Measurements from ENCODE around the gene NR3C1. TPM values are rescaled to one million over a fixed set of nuclear protein-coding genes. Genes with fewer than 3 reads are reported as not detected.
"Not testable (repeated sequence)": the region's sequence is repeated elsewhere in the genome, so short reads cannot be mapped to it uniquely, and the experiment has no call there.

NR3C1 gene
- total RNA-seq, 4 donors from 2014 or later = 56.7 to 79.1 (median 64.4) TPM

DNA sequence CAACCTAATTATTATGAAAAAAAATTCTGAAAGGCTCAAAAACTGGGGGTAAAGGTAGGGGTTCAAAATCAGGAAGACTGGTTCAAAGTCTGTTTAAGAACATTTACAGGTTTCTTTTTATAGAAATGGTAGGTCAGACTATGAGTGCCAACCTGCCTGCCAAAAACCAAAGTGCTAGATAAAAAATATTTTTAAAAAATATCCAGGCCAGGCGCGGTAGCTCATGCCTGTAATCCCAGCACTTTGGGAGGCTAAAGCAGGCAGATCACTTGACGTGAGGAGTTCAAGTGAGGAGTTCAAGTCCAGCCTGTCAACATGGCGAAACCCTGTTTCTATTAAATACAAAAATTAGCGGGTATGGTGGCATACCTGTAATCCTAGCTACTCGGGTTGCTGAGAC lies 67.0 kb downstream of the NR3C1 start:
- no peak for ATAC-seq

GRCh38 chr5:143334903-143335302 lies 68.6 kb downstream of the NR3C1 start:
- Histone ChIP-seq H3K36me3 (no peaks in the 10 kb centered on the region), H3K4me3 (no peak overlapping the region), H3K27ac (peak overlapping the region; percentile 5 to 59 (median 42)), H3K27me3 (no peaks in the 10 kb centered on the region), H3K9me3 (no peaks in the 10 kb centered on the region), H3K4me1 (peaks cover 60 to 70% of the 10 kb centered on the region in 2 donors)
- ATAC-seq (no peak), DNase-seq (no peak)
- TF ChIP-seq POLR2A (IDR thresholded peaks at IDR 0.05) (no peak), CTCF (IDR thresholded peaks at IDR 0.05 in 4 of 5, conservative IDR thresholded peaks at IDR 0.05 in 1 of 5) (no peak)
- in situ Hi-C loops (cut with MboI; ENCODE audit: low sequenced_read_pairs in 4 of 4) (no loop called here), intact Hi-C loops (cut with DNase I; ENCODE audit: low total_unique reads) (no loop called here)

More for the DNA sequence above, 67.0 kb downstream of the NR3C1 start:
- DNase-seq = no peak
- TF ChIP-seq POLR2A (IDR thresholded peaks at IDR 0.05) (no peak), CTCF (IDR thresholded peaks at IDR 0.05 in 4 of 5, conservative IDR thresholded peaks at IDR 0.05 in 1 of 5) (no peak)
- no peaks in the 10 kb centered on the region for H3K9me3 ChIP-seq
- H3K27me3 ChIP-seq = no peaks in the 10 kb centered on the region
- intact Hi-C loops (cut with DNase I; ENCODE audit: low total_unique reads) (no loop called here), in situ Hi-C loops (cut with MboI; ENCODE audit: low sequenced_read_pairs in 4 of 4) (no loop called here)
- H3K4me3 ChIP-seq = no peak overlapping the region
- H3K36me3 ChIP-seq = no peaks in the 10 kb centered on the region
- peaks cover 60 to 75% of the 10 kb centered on the region in 2 donors for H3K4me1 ChIP-seq
- peak overlapping the region; percentile 30 to 59 (median 56) for H3K27ac ChIP-seq

DNA sequence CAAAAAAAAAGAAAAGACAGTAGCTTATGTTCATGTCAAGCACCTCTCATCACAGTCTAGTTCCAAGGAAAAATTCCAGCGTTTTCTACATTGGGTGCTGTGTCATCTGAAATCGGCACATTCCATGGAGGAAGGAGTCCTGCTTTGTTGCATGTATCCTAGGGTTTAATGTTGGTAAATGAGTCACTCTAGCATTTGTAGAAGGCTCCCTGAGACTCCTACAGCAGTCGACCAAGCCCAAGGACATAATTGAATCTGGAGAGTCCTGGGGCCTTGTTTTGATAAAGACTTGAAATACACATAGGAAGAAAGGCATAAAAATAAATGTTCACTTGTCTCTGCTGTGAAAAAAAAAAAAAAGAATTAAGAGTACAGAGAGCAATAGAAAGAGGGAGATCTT lies 69.1 kb downstream of the NR3C1 start:
- Histone ChIP-seq H3K27ac (peak overlapping the region; percentile 5 to 59 (median 42)), H3K4me1 (peaks cover 60 to 72% of the 10 kb centered on the region in 2 donors)
- ATAC-seq; in situ Hi-C loops (cut with MboI; ENCODE audit: low sequenced_read_pairs in 4 of 4); intact Hi-C loops (cut with DNase I; ENCODE audit: low total_unique reads); DNase-seq; H3K27me3 ChIP-seq; H3K9me3 ChIP-seq; H3K36me3 ChIP-seq; H3K4me3 ChIP-seq: not testable (repeated sequence)

DNA sequence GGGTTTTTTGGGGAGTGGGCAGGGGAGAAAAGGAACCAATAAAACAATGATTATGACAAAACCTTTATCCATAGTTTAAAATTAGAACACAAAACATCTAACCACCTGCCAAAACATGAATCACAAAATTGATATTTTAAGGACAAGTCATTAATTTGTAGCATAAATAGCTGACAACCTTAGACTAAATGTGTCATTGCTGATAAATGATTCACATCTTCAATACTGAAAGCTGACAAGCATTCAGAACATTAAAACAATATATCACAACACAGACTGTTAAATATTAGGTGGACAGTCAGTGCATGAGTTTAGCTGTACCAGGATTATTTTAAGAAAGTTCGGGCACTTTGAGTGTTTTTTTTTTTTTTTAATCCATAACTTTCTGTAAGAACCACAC lies 71.5 kb downstream of the NR3C1 start:
- Histone ChIP-seq H3K9me3 (no peaks in the 10 kb centered on the region), H3K36me3 (no peaks in the 10 kb centered on the region), H3K4me1 (peaks cover 59 to 67% of the 10 kb centered on the region in 2 donors), H3K27ac (no peak overlapping the region), H3K27me3 (no peaks in the 10 kb centered on the region), H3K4me3 (no peak overlapping the region)
- TF ChIP-seq CTCF (IDR thresholded peaks at IDR 0.05 in 4 of 5, conservative IDR thresholded peaks at IDR 0.05 in 1 of 5) (no peak), POLR2A (IDR thresholded peaks at IDR 0.05) (no peak)
- ATAC-seq (no peak), DNase-seq (no peak)
- intact Hi-C loops (cut with DNase I; ENCODE audit: low total_unique reads) = no loop called here
- in situ Hi-C loops (cut with MboI; ENCODE audit: low sequenced_read_pairs in 4 of 4) = no loop called here

- in situ Hi-C loops (cut with MboI; ENCODE audit: low sequenced_read_pairs in 4 of 4) = no loop called here
Observed at GRCh38 chr5:143329843-143330242, 73.6 kb downstream of the NR3C1 start.

More at GRCh38 chr5:143329843-143330242, 73.6 kb downstream of the NR3C1 start:
- intact Hi-C loops (cut with DNase I; ENCODE audit: low total_unique reads) = no loop called here
- Histone ChIP-seq H3K27ac (no peak overlapping the region), H3K4me3 (no peak overlapping the region), H3K4me1 (peaks cover 53 to 66% of the 10 kb centered on the region in 2 donors), H3K36me3 (no peaks in the 10 kb centered on the region), H3K27me3 (no peaks in the 10 kb centered on the region), H3K9me3 (no peaks in the 10 kb centered on the region)
- no peak for ATAC-seq
- no peak for DNase-seq
- no peak for TF ChIP-seq CTCF (IDR thresholded peaks at IDR 0.05 in 4 of 5, conservative IDR thresholded peaks at IDR 0.05 in 1 of 5)

Data from gastrocnemius medialis (tissue), 4 donors.